ENCODE measurements around the gene POU2AF1. TPM values are rescaled to one million over a fixed set of nuclear protein-coding genes. Genes with fewer than 3 reads are reported as not detected.

The POU2AF1 gene
- total RNA-seq, 6 experiments from 2014 or later = 0.06 to 2.4 (median 0.63) TPM

DNA sequence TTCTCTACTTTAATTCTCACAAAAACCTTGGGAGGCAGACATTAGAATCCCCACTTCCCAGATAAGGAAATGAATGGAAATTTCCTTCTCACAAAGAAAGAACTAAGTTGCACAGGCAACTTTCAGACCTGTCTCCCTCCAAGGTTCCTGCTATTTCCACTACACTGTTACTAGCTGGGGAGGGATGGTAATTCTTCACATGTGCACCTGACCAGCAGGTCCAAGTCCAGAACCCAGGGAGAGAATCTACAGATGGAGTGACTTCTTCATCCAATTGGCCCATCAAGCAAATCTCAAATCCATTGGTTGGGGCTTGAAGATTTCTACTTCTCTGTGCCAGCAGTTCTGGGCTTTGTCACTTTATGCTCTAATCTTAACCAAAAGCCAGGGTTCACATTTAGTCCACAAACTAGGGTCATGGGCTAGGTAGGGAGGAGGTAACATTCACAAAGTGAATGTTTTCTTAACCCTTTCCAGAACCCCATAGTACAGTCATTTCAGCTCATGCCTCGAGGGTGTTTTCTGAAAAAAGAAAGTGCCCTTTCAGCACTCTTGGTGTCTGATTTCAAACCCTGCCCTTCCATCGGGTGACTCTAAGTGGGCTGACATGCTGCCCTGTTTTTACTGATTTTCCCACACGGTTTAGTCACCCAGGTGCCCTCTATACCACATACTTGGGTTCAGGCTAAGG lies 2.7 kb downstream of the POU2AF1 start:
- intact Hi-C loops (cut with DNase I) = no loop called here
- Histone ChIP-seq H3K4me3 (no peak overlapping the region), H3K9me3 (no peaks in the 10 kb centered on the region), H3K27ac (no peak overlapping the region), H3K4me1 (peaks cover 0 to 4% (median 0%) of the 10 kb centered on the region in 4 donors), H3K27me3 (no peaks in the 10 kb centered on the region), H3K36me3 (no peaks in the 10 kb centered on the region)
- ATAC-seq = peak in 1 of 4 donors; percentile 45
- WGBS (ENCODE audit: insufficient coverage, low coverage, low lambda C conversion rate, missing lambda C conversion rate) = 28% methylated on average over 3 of the region's 3 CpGs
- DNase-seq = no peak
- no peak for TF ChIP-seq POLR2A (IDR thresholded peaks at IDR 0.05)
- TF ChIP-seq, protein P1, sequence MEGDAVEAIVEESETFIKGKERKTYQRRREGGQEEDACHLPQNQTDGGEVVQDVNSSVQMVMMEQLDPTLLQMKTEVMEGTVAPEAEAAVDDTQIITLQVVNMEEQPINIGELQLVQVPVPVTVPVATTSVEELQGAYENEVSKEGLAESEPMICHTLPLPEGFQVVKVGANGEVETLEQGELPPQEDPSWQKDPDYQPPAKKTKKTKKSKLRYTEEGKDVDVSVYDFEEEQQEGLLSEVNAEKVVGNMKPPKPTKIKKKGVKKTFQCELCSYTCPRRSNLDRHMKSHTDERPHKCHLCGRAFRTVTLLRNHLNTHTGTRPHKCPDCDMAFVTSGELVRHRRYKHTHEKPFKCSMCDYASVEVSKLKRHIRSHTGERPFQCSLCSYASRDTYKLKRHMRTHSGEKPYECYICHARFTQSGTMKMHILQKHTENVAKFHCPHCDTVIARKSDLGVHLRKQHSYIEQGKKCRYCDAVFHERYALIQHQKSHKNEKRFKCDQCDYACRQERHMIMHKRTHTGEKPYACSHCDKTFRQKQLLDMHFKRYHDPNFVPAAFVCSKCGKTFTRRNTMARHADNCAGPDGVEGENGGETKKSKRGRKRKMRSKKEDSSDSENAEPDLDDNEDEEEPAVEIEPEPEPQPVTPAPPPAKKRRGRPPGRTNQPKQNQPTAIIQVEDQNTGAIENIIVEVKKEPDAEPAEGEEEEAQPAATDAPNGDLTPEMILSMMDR (IDR thresholded peaks at IDR 0.05) = no peak

GRCh38 chr11:111373590-111373989 lies 5.5 kb downstream of the POU2AF1 start:
- Histone ChIP-seq H3K9me3 (no peaks in the 10 kb centered on the region), H3K27me3 (no peaks in the 10 kb centered on the region), H3K4me3 (no peak overlapping the region), H3K36me3 (no peaks in the 10 kb centered on the region), H3K27ac (no peak overlapping the region), H3K4me1 (peaks cover 0 to 4% (median 0%) of the 10 kb centered on the region in 4 donors)
- intact Hi-C loops (cut with DNase I) = loop anchor here in 1 of 2 donors (5.0 kb wide), 1 partner anchor 39 kb away; no protein-coding TSS in a partner anchor
- no peak for DNase-seq
- no peak for ATAC-seq
- 100% methylated on average over 1 of the region's 1 CpG for WGBS (ENCODE audit: insufficient coverage, low coverage, low lambda C conversion rate, missing lambda C conversion rate)
- TF ChIP-seq, protein P1 (IDR thresholded peaks at IDR 0.05) = no peak
- TF ChIP-seq POLR2A (IDR thresholded peaks at IDR 0.05) = no peak

DNA sequence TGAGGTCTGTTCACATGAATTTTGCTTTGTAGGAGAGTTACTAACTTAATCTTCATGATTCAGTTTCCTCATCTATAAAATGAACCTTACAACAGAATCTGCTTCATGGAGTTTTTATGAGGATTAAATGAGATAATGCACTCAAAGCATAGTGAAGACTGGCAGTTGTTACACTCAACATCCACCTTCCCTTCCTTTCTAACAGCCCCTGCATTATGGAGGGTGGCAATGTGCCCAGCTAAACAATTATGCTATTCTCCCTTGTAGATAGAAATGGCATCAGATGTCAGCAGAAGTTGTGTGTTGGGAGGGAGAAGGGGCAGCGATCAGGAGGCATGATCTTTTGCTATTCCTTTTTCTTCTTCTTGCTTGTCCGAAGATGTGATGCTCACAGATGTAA lies 6.5 kb downstream of the POU2AF1 start:
- ATAC-seq = no peak
- peaks cover 0 to 4% (median 0%) of the 10 kb centered on the region in 4 donors for H3K4me1 ChIP-seq
- intact Hi-C loops (cut with DNase I) = loop anchor here in 1 of 2 donors (5.0 kb wide), 1 partner anchor 40 kb away; no protein-coding TSS in a partner anchor
- H3K9me3 ChIP-seq = no peaks in the 10 kb centered on the region
- no peak for TF ChIP-seq POLR2A (IDR thresholded peaks at IDR 0.05)
- TF ChIP-seq, protein P1 (IDR thresholded peaks at IDR 0.05) = no peak
- no peaks in the 10 kb centered on the region for H3K36me3 ChIP-seq
- no peak overlapping the region for H3K4me3 ChIP-seq
- no peaks in the 10 kb centered on the region for H3K27me3 ChIP-seq
- no peak for DNase-seq
- no peak overlapping the region for H3K27ac ChIP-seq
- WGBS (ENCODE audit: insufficient coverage, low coverage, low lambda C conversion rate, missing lambda C conversion rate) = 78% methylated on average over 2 of the region's 2 CpGs

GRCh38 chr11:111370902-111371578 lies 8.0 kb downstream of the POU2AF1 start:
- 61% methylated on average over 7 of the region's 7 CpGs for WGBS (ENCODE audit: insufficient coverage, low coverage, low lambda C conversion rate, missing lambda C conversion rate)
- Histone ChIP-seq H3K27ac (no peak overlapping the region), H3K9me3 (no peaks in the 10 kb centered on the region), H3K4me1 (no peaks in the 10 kb centered on the region), H3K36me3 (no peaks in the 10 kb centered on the region), H3K27me3 (no peaks in the 10 kb centered on the region), H3K4me3 (no peak overlapping the region)
- no peak for ATAC-seq
- intact Hi-C loops (cut with DNase I) = loop anchor here in 1 of 2 donors (5.0 kb wide), 1 partner anchor 41 kb away; no protein-coding TSS in a partner anchor
- no peak for TF ChIP-seq POLR2A (IDR thresholded peaks at IDR 0.05)
- TF ChIP-seq, protein P1 (IDR thresholded peaks at IDR 0.05) = no peak
- no peak for DNase-seq

Measured in right lobe of liver (tissue), 6 donors.